Glutamatergic neuron (in vitro differentiated cells): ENCODE results near the gene TRIM8. TPM values are rescaled to one million over a fixed set of nuclear protein-coding genes. Genes with fewer than 3 reads are reported as not detected.

Source experiments
- DNase-seq: peaks from one replicate; pipeline ENCODE4 v3.0.0; 2022
- H3K27ac Mint-ChIP-seq: one replicate; pipeline ENCODE4 v1.8.0; 2020; ENCODE audit warnings: mild to moderate bottlenecking, mixed read lengths, inconsistent platforms; ENCODE audit not compliant: unreplicated experiment
- H3K27me3 Mint-ChIP-seq: one replicate; pipeline ENCODE4 v1.8.0; 2020; ENCODE audit warnings: mild to moderate bottlenecking, moderate library complexity, mixed read lengths, inconsistent platforms; ENCODE audit not compliant: unreplicated experiment
- H3K36me3 Mint-ChIP-seq: one replicate; pipeline ENCODE4 v1.8.0; 2020; ENCODE audit warnings: mild to moderate bottlenecking, mixed read lengths, inconsistent platforms; ENCODE audit not compliant: unreplicated experiment
- H3K4me1 Mint-ChIP-seq: one replicate; pipeline ENCODE4 v1.8.0; 2020; ENCODE audit warnings: mild to moderate bottlenecking, low read depth, mixed read lengths, inconsistent platforms; ENCODE audit not compliant: unreplicated experiment
- H3K4me3 Mint-ChIP-seq: one replicate; pipeline ENCODE4 v1.8.0; 2020; ENCODE audit warnings: mild to moderate bottlenecking, mixed read lengths, inconsistent platforms; ENCODE audit not compliant: unreplicated experiment
- H3K9me3 Mint-ChIP-seq: one replicate; pipeline ENCODE4 v1.8.0; 2020; ENCODE audit warnings: mild to moderate bottlenecking, moderate library complexity, mixed read lengths, inconsistent platforms; ENCODE audit not compliant: unreplicated experiment
- CTCF ChIP-seq: fragments of 200-600 bp; sonication (generic); IDR thresholded peaks from one replicate; pipeline ENCODE4 v1.5.0; 2021; ENCODE audit not compliant: partially characterized antibody, unreplicated experiment
- total RNA-seq: library from RNA; stranded (reverse); fragmentation: NEBNext Ultra II Directional; extraction: Animal tissue kit (Norgen Biotek cat#: 25700); gene quantifications from one replicate; pipeline ENCODE4 v1.2.1, GENCODE V29; 2021; ENCODE audit not compliant: unreplicated experiment

The TRIM8 gene
- total RNA-seq, 1 donor from 2014 or later, result 74.8 TPM

GRCh38 chr10:102613286-102613685 lies 31.0 kb upstream of the TRIM8 start:
- H3K4me1 Mint-ChIP-seq, result peaks cover 14% of the 10 kb centered on the region
- H3K9me3 Mint-ChIP-seq, result peaks cover 2% of the 10 kb centered on the region
- no peaks in the 10 kb centered on the region for H3K36me3 Mint-ChIP-seq
- no peak for DNase-seq
- no peak overlapping the region for H3K4me3 Mint-ChIP-seq
- TF ChIP-seq CTCF, result no peak
- no peak overlapping the region for H3K27ac Mint-ChIP-seq
- no peaks in the 10 kb centered on the region for H3K27me3 Mint-ChIP-seq

- H3K4me3 Mint-ChIP-seq, result no peak overlapping the region
- no peak for DNase-seq
- H3K4me1 Mint-ChIP-seq, result peaks cover 17% of the 10 kb centered on the region
- no peaks in the 10 kb centered on the region for H3K27me3 Mint-ChIP-seq
- TF ChIP-seq CTCF, result no peak
- peaks cover 2% of the 10 kb centered on the region for H3K9me3 Mint-ChIP-seq
- H3K36me3 Mint-ChIP-seq, result no peaks in the 10 kb centered on the region
- no peak overlapping the region for H3K27ac Mint-ChIP-seq
These were observed 30.5 kb upstream of the TRIM8 start for GRCh38 chr10:102613785-102614184.

DNA sequence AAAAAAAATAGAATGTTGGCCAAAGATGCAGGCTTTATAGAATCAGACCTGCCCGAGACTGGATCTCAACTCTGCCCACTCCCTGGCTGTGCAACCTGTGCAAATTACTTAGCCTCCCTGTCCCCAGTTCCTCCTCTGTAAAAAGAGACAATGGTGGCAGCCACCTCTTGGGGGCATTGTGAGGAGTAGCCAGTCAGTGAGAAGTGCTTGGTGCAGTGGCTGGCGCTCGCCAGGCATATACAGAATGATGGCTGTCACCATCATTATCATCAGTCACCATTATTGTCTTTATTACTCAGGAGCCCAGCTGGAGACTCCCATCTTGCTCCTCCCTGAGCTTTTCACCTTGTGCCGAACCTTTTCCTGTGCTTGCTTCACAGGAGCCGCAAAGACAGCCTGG lies 29.4 kb upstream of the TRIM8 start:
- Mint-ChIP-seq H3K9me3 (peaks cover 2% of the 10 kb centered on the region), H3K4me3 (no peak overlapping the region), H3K36me3 (no peaks in the 10 kb centered on the region), H3K4me1 (peaks cover 17% of the 10 kb centered on the region), H3K27ac (peak overlapping the region; percentile 66), H3K27me3 (no peaks in the 10 kb centered on the region)
- TF ChIP-seq CTCF, result no peak
- no peak for DNase-seq

DNA sequence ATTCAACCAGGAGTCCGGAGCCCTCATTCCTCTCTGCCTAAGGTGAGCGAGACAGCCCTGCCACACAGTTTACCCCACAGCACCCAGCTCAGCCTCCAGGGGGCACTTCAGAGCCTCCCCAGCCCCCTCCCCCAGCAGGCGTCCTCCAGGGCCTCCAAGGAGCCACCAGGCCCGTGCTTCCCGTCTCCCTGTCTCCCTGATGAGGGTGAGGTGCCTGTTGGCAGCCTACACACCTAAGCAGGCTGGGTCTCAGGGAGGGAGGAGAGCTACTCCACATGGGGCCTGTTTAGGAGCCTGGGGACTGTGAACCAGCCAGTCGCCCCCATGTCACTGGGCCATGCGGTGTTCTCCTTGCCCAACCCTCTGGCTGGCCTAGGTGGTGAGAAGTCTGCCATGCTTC lies 28.9 kb upstream of the TRIM8 start:
- Mint-ChIP-seq H3K4me1 (peaks cover 17% of the 10 kb centered on the region), H3K9me3 (peaks cover 2% of the 10 kb centered on the region), H3K27me3 (no peaks in the 10 kb centered on the region), H3K36me3 (no peaks in the 10 kb centered on the region), H3K27ac (peak overlapping the region; percentile 66), H3K4me3 (no peak overlapping the region)
- no peak for TF ChIP-seq CTCF
- DNase-seq, result peak; percentile 45

GRCh38 chr10:102616066-102616770 lies 28.1 kb upstream of the TRIM8 start:
- Mint-ChIP-seq H3K27me3 (no peaks in the 10 kb centered on the region), H3K4me3 (no peak overlapping the region), H3K4me1 (peaks cover 13% of the 10 kb centered on the region), H3K36me3 (no peaks in the 10 kb centered on the region), H3K27ac (no peak overlapping the region), H3K9me3 (peaks cover 4% of the 10 kb centered on the region)
- no peak for TF ChIP-seq CTCF
- peak; percentile 40 for DNase-seq
